Stimulated activated CD4-positive, alpha-beta T cell treated with anti-CD3 and anti-CD28 coated beads, TNF-alpha, amount 100 ng/mL, for 48 hours (primary cell): ENCODE results near the gene DARS1.
A peak's percentile ranks its signal among the peaks of the same experiment; 100 is the strongest.

ENCODE experiments used
- DNase-seq, 3 donors: peaks; one replicate each; pipeline ENCODE4 v3.0.0-alpha.2; 2020; ENCODE audit warnings: low read depth in 3 of 3

DARS1 gene

DNA sequence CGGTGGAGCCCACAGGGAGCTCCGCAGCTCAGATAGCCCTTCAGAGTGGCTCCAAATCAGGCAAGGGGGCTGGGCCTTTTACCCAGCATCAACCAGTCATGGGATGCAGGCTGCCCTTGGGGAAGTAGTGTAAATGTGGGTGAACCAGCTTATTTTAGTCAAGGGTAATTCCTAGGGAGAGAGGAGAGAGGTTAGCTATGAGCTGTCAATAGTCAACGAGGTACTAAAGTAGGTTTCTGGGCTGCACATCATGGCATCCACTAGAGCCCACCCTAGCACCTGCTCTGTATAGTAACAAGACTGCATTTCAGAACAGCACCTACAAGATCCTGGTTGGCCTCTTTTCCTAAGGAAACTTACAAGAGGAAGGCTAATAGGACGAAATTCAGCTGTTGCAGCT is 99.7 kb downstream of the DARS1 start:
- DNase-seq: no peak

DNA sequence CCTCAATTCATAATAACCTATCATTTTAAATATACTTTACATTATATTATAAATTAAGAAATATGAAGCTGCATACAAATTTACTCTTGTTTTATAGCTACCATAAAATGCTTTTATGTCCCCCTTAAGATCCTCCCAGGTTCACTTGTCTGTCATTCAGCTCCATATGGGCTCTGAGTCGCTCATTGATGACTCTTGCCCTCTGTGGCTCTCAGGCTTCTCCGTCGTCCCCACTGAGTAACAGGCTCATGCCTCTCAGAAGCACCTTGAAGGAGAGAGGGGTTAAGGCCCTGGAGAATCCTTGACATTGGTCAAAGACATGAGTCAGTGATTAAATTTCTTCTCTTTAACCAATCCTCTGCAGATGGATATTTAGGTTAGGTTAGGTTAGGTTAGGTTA is 103.0 kb downstream of the DARS1 start:
- no peak for DNase-seq

DNA sequence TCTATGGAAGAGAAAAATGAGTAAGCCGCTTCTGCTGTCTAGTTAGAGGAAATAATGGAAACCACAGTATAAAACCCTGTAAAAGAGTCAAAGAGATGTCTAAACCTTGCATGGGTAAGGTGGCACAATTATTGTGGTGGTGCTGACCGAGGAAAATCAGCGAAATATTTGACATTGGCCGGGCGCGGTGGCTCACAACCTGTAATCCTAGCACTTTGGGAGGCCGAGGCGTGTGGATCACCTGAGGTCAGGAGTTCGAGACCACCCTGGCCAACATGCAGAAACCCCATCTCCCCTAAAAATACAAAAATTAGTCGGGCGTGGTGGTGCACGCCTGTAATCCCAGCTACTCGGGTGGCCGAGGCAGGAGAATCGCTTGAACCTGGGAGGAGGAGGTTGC is 108.7 kb downstream of the DARS1 start:
- peak in 1 of 3 donors; percentile 7 for DNase-seq

DNA sequence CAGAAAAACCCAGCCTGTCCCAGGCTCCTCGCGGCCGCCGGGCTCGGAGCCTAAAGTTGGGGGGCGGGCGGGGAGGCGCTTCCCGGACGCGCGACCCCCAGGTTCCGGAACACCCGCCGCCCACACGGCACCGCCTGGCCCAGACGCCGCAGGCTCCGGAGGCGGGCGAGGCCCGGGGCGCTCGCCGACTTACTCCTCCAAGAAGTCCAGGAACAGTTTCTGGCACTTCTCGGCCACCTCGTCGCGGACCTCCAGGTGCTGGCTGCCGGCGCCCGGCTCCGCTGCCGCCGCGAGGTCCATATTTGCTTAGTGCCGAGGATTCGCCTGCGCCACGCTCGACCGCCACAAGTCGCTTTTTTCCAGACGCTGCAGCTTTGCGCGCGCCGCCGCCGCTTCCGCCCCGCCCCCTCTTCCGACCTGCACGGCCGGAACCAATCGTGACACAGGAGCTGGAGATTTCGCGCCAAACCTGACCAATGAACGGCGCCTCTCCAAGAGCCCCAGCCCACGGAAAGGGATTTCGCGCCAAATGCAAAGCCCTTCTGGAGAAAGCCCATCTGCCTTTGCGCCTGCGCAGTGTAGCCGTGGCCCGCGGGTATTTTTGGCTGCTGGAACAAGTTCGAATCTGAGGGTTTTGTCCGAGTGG is 109.2 kb downstream of the DARS1 start, which contains the start of gene MCM6:
MCM6 (minus strand) TSS at position 378 of the 646 bp plus-strand sequence; CDS start at position 300, 78 bp downstream.
- DNase-seq: peak; percentile 98 to 99 (median 99)

DNA sequence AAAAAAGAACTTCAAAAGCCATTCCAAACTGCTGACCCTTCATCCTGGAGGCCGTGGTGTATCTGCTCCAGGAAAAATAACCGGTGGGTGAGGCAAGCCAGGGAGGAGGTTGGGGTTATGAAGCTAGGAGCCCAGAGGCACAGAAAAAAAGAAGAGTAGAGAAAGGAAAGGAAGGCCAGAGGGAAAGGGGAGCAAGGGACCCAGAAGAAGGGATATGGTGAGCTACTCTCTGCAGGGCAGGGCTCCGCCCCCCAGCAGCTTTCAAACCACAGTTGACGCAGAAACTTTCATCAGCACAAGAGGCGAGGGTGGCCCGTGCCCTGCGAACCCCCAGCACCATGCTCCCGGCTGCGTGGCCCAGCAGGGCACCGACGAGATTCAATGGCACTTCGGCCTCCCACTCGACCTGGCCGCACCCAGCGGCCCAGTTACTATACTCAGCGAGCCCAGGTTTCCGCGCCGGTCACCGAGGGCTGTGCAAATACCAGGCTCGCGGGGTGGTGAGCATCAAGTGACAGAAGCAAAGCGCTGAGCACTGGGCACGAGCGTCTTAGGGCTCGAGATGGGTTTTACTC is 109.8 kb downstream of the DARS1 start:
- peak; percentile 54 to 74 (median 66) for DNase-seq

GRCh38 chr2:135874777-135875365 is 110.6 kb downstream of the DARS1 start:
- DNase-seq: no peak

DNA sequence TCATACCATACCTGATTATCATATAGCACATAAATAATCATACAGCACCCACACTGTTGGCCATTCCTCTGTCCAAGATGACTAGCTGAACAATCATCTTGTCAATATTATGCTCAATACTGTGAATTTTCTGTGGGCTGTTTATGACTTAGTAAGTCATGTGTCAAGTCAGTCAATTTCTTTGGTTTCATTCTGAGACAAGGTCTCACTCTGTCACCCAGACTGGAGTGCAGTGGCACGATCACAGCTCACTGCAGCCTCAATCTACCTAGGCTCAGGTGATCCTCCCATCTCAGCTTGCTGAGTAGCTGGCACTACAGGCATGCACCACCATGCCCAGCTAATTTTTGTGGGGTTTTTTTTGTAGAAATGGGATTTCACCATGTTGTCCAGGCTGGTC is 114.9 kb downstream of the DARS1 start:
- no peak for DNase-seq

GRCh38 chr2:135863233-135863632 is 122.2 kb downstream of the DARS1 start:
- DNase-seq: no peak

GRCh38 chr2:135862718-135863117 is 122.7 kb downstream of the DARS1 start:
- DNase-seq: no peak
